HUES64 (cell line): ENCODE measurements around the gene GPR157.
"Not testable (repeated sequence)": the region's sequence is repeated elsewhere in the genome, so short reads cannot be mapped to it uniquely, and the experiment has no call there.

ENCODE experiments used
- H3K27ac ChIP-seq: 2 replicates; pipeline ENCODE4 v1.7.0; 2013; ENCODE audit warnings: low read depth, low read length, inconsistent platforms
- H3K27me3 ChIP-seq: 2 replicates; pipeline ENCODE4 v1.6.1; 2013; ENCODE audit warnings: mild to moderate bottlenecking, low read length; ENCODE audit not compliant: insufficient read depth
- H3K36me3 ChIP-seq: 2 replicates; pipeline ENCODE4 v1.6.1; 2013; ENCODE audit warnings: mild to moderate bottlenecking, low read length; ENCODE audit not compliant: insufficient read depth
- H3K4me1 ChIP-seq: 2 replicates; pipeline ENCODE4 v1.6.1; 2013; ENCODE audit warnings: mild to moderate bottlenecking, low read length, moderate library complexity; ENCODE audit not compliant: insufficient read depth
- H3K4me3 ChIP-seq: 2 replicates; pipeline ENCODE4 v1.5.1; 2013; ENCODE audit warnings: mild to moderate bottlenecking, low read length, moderate library complexity
- H3K9ac ChIP-seq: 2 replicates; pipeline ENCODE4 v1.6.1; 2013; ENCODE audit warnings: mild to moderate bottlenecking, low read depth, low read length
- H3K9me3 ChIP-seq: 2 replicates; pipeline ENCODE4 v1.6.1; 2013; ENCODE audit warnings: low read depth, low read length; ENCODE audit not compliant: insufficient read depth
- whole genome bisulfite sequencing: fragments of 150-250, 120-280 bp; methylation state at CpG from one replicate; pipeline ENCODE4 v1.1.7; 2013; ENCODE audit warnings: missing lambda C conversion rate; 5-methylcytosine and 5-hydroxymethylcytosine counted together

Gene GPR157

GRCh38 chr1:9161342-9161741 lies 32.4 kb upstream of the GPR157 start:
- H3K36me3 ChIP-seq: no peaks in the 10 kb centered on the region
- no peaks in the 10 kb centered on the region for H3K27me3 ChIP-seq
- no peak overlapping the region for H3K9ac ChIP-seq
- H3K9me3 ChIP-seq: no peaks in the 10 kb centered on the region
- no peak overlapping the region for H3K27ac ChIP-seq
- H3K4me3 ChIP-seq: no peak overlapping the region
- peaks cover 32% of the 10 kb centered on the region for H3K4me1 ChIP-seq
- 88% methylated on average over 6 of the region's 6 CpGs for WGBS

GRCh38 chr1:9160079-9160717 lies 31.3 kb upstream of the GPR157 start:
- Histone ChIP-seq H3K27ac (no peak overlapping the region), H3K4me1 (peaks cover 24% of the 10 kb centered on the region), H3K27me3 (no peaks in the 10 kb centered on the region)

GRCh38 chr1:9155879-9156278 lies 27.0 kb upstream of the GPR157 start:
- Histone ChIP-seq H3K27ac (no peak overlapping the region), H3K27me3 (no peaks in the 10 kb centered on the region), H3K4me1 (no peaks in the 10 kb centered on the region), H3K4me3 (no peak overlapping the region), H3K36me3 (peaks cover 13% of the 10 kb centered on the region), H3K9me3 (no peaks in the 10 kb centered on the region), H3K9ac (no peak overlapping the region)
- WGBS: 87% methylated on average over 1 of the region's 1 CpG

More at GRCh38 chr1:9160079-9160717, 31.3 kb upstream of the GPR157 start:
- WGBS: 87% methylated on average over 7 of the region's 7 CpGs
- Histone ChIP-seq H3K9me3 (no peaks in the 10 kb centered on the region), H3K36me3 (no peaks in the 10 kb centered on the region), H3K9ac (no peak overlapping the region), H3K4me3 (no peak overlapping the region)

GRCh38 chr1:9155405-9155804 lies 26.5 kb upstream of the GPR157 start:
- H3K36me3 ChIP-seq: peaks cover 18% of the 10 kb centered on the region
- not testable (repeated sequence) for H3K9ac ChIP-seq, H3K9me3 ChIP-seq, H3K27ac ChIP-seq, H3K4me3 ChIP-seq, H3K4me1 ChIP-seq, H3K27me3 ChIP-seq

- Histone ChIP-seq H3K27me3 (no peaks in the 10 kb centered on the region), H3K9ac (no peak overlapping the region), H3K36me3 (peaks cover 26% of the 10 kb centered on the region), H3K4me3 (no peak overlapping the region), H3K9me3 (no peaks in the 10 kb centered on the region), H3K4me1 (no peaks in the 10 kb centered on the region), H3K27ac (no peak overlapping the region)
- 95% methylated on average over 3 of the region's 4 CpGs for WGBS
These were observed 24.2 kb upstream of the GPR157 start for GRCh38 chr1:9153152-9153551.

GRCh38 chr1:9152535-9152934 lies 23.6 kb upstream of the GPR157 start:
- WGBS: 93% methylated on average over 10 of the region's 10 CpGs
- no peaks in the 10 kb centered on the region for H3K27me3 ChIP-seq
- peaks cover 26% of the 10 kb centered on the region for H3K36me3 ChIP-seq
- H3K4me3 ChIP-seq: no peak overlapping the region
- no peaks in the 10 kb centered on the region for H3K4me1 ChIP-seq
- H3K9ac ChIP-seq: no peak overlapping the region
- H3K9me3 ChIP-seq: no peaks in the 10 kb centered on the region
- no peak overlapping the region for H3K27ac ChIP-seq

- Histone ChIP-seq H3K9me3 (no peaks in the 10 kb centered on the region), H3K36me3 (peaks cover 26% of the 10 kb centered on the region), H3K27ac (no peak overlapping the region), H3K27me3 (no peaks in the 10 kb centered on the region), H3K4me1 (no peaks in the 10 kb centered on the region), H3K9ac (no peak overlapping the region), H3K4me3 (no peak overlapping the region)
- 92% methylated on average over 16 of the region's 16 CpGs for WGBS
These were observed 22.5 kb upstream of the GPR157 start for GRCh38 chr1:9151328-9151860.

- no peaks in the 10 kb centered on the region for H3K27me3 ChIP-seq
- peaks cover 26% of the 10 kb centered on the region for H3K36me3 ChIP-seq
- no peak overlapping the region for H3K27ac ChIP-seq
- WGBS: 92% methylated on average over 16 of the region's 16 CpGs
- H3K4me3 ChIP-seq: no peak overlapping the region
- no peak overlapping the region for H3K9ac ChIP-seq
- H3K4me1 ChIP-seq: no peaks in the 10 kb centered on the region
- no peaks in the 10 kb centered on the region for H3K9me3 ChIP-seq
These were observed 21.9 kb upstream of the GPR157 start for GRCh38 chr1:9150582-9151327.

GRCh38 chr1:9149837-9150581 lies 21.1 kb upstream of the GPR157 start:
- Histone ChIP-seq H3K27me3 (no peaks in the 10 kb centered on the region), H3K27ac (no peak overlapping the region), H3K9me3 (no peaks in the 10 kb centered on the region), H3K4me3 (no peak overlapping the region), H3K4me1 (no peaks in the 10 kb centered on the region), H3K36me3 (peaks cover 26% of the 10 kb centered on the region), H3K9ac (no peak overlapping the region)
- 90% methylated on average over 17 of the region's 17 CpGs for WGBS

GRCh38 chr1:9149151-9149550 lies 20.2 kb upstream of the GPR157 start:
- no peak overlapping the region for H3K4me3 ChIP-seq
- no peaks in the 10 kb centered on the region for H3K27me3 ChIP-seq
- H3K4me1 ChIP-seq: no peaks in the 10 kb centered on the region
- H3K9me3 ChIP-seq: no peaks in the 10 kb centered on the region
- no peak overlapping the region for H3K9ac ChIP-seq
- peaks cover 26% of the 10 kb centered on the region for H3K36me3 ChIP-seq
- 97% methylated on average over 3 of the region's 3 CpGs for WGBS
- H3K27ac ChIP-seq: no peak overlapping the region

- Histone ChIP-seq H3K27ac (no peak overlapping the region), H3K9me3 (no peaks in the 10 kb centered on the region), H3K9ac (no peak overlapping the region), H3K27me3 (no peaks in the 10 kb centered on the region), H3K4me1 (no peaks in the 10 kb centered on the region), H3K4me3 (no peak overlapping the region), H3K36me3 (peaks cover 15% of the 10 kb centered on the region)
- WGBS: 76% methylated on average over 6 of the region's 8 CpGs
These were observed 17.3 kb upstream of the GPR157 start for GRCh38 chr1:9146156-9146555.
